NCI-H1436 (cell line): Measurements from ENCODE around the gene SULT1B1.

ENCODE experiments used
- DNase-seq: peaks from one replicate; lab custom pipeline; 2025; lab: John Stamatoyannopoulos, UW

The SULT1B1 gene

GRCh38 chr4:69697536-69698242, 62.7 kb downstream of the SULT1B1 start:
- no peak for DNase-seq

GRCh38 chr4:69689599-69689998, 70.8 kb downstream of the SULT1B1 start:
- peak; percentile 41 for DNase-seq

GRCh38 chr4:69684804-69685203, 75.6 kb downstream of the SULT1B1 start:
- DNase-seq: peak; percentile 53
